ENCODE measurements around the gene G2E3. TPM values are rescaled to one million over a fixed set of nuclear protein-coding genes. Genes with fewer than 3 reads are reported as not detected.
"Not testable (repeated sequence)": the region's sequence is repeated elsewhere in the genome, so short reads cannot be mapped to it uniquely, and the experiment has no call there.

The G2E3 gene
- total RNA-seq, 1 donor from 2014 or later = 20.5 TPM

- TF ChIP-seq CTCF (IDR thresholded peaks at IDR 0.05) = no peak
- Histone ChIP-seq H3K27ac (no peak overlapping the region), H3K4me1 (no peaks in the 10 kb centered on the region), H3K36me3 (peaks cover 15 to 25% of the 10 kb centered on the region in 2 donors), H3K27me3 (no peaks in the 10 kb centered on the region), H3K9me3 (no peaks in the 10 kb centered on the region), H3K4me3 (no peak overlapping the region)
- DNase-seq (ENCODE audit: low spot score in 2 of 2) = no peak
- intact Hi-C loops (cut with DNase I) = no loop called here
Observed at GRCh38 chr14:30630248-30630647, 71.3 kb downstream of the G2E3 start.

- intact Hi-C loops (cut with DNase I) = no loop called here
- DNase-seq (ENCODE audit: low spot score in 2 of 2) = no peak
- Histone ChIP-seq H3K27me3 (no peaks in the 10 kb centered on the region), H3K36me3 (peaks cover 18 to 25% of the 10 kb centered on the region in 2 donors), H3K27ac (no peak overlapping the region), H3K4me1 (no peaks in the 10 kb centered on the region), H3K9me3 (no peaks in the 10 kb centered on the region), H3K4me3 (no peak overlapping the region)
- no peak for TF ChIP-seq CTCF (IDR thresholded peaks at IDR 0.05)
Observed at GRCh38 chr14:30632730-30633129, 73.8 kb downstream of the G2E3 start.

GRCh38 chr14:30638926-30639325 is 80.0 kb downstream of the G2E3 start:
- H3K4me3 ChIP-seq = no peak overlapping the region
- intact Hi-C loops (cut with DNase I) = no loop called here

GRCh38 chr14:30641207-30641606 is 82.2 kb downstream of the G2E3 start:
- H3K36me3 ChIP-seq = peaks cover 21 to 59% of the 10 kb centered on the region in 2 donors
- no peaks in the 10 kb centered on the region for H3K27me3 ChIP-seq
- no peak for TF ChIP-seq CTCF (IDR thresholded peaks at IDR 0.05)
- no peaks in the 10 kb centered on the region for H3K9me3 ChIP-seq
- DNase-seq (ENCODE audit: low spot score in 2 of 2) = no peak
- intact Hi-C loops (cut with DNase I) = loop anchor here (5.0 kb wide), 1 partner anchor 221 kb away; no protein-coding TSS in a partner anchor
- H3K4me1 ChIP-seq = no peaks in the 10 kb centered on the region
- H3K27ac ChIP-seq = no peak overlapping the region
- H3K4me3 ChIP-seq = no peak overlapping the region

More at GRCh38 chr14:30638926-30639325, 80.0 kb downstream of the G2E3 start:
- no peak for TF ChIP-seq CTCF (IDR thresholded peaks at IDR 0.05)
- DNase-seq (ENCODE audit: low spot score in 2 of 2) = no peak
- Histone ChIP-seq H3K4me1 (no peaks in the 10 kb centered on the region), H3K27ac (no peak overlapping the region), H3K36me3 (peaks cover 13 to 47% of the 10 kb centered on the region in 2 donors), H3K27me3 (no peaks in the 10 kb centered on the region), H3K9me3 (no peaks in the 10 kb centered on the region)

- H3K27me3 ChIP-seq; H3K9me3 ChIP-seq; H3K4me1 ChIP-seq; H3K27ac ChIP-seq; DNase-seq (ENCODE audit: low spot score in 2 of 2); H3K4me3 ChIP-seq: not testable (repeated sequence)
- H3K36me3 ChIP-seq = peaks cover 22 to 68% of the 10 kb centered on the region in 2 donors
- intact Hi-C loops (cut with DNase I) = loop anchor here (5.0 kb wide), 1 partner anchor 218 kb away; no protein-coding TSS in a partner anchor
Observed at GRCh38 chr14:30644462-30644861, 85.5 kb downstream of the G2E3 start.

GRCh38 chr14:30645600-30645999 is 86.6 kb downstream of the G2E3 start:
- Histone ChIP-seq H3K36me3 (peaks cover 28 to 68% of the 10 kb centered on the region in 2 donors), H3K27ac (no peak overlapping the region), H3K9me3 (no peaks in the 10 kb centered on the region), H3K27me3 (no peaks in the 10 kb centered on the region), H3K4me1 (no peaks in the 10 kb centered on the region), H3K4me3 (no peak overlapping the region)
- no peak for DNase-seq (ENCODE audit: low spot score in 2 of 2)
- intact Hi-C loops (cut with DNase I) = no loop called here
- TF ChIP-seq CTCF (IDR thresholded peaks at IDR 0.05) = no peak

All from ascending aorta (tissue), 2 donors.